OCI-LY1 (cell line): ENCODE data around the gene DNAJC30.

Source experiments
- H2AFZ ChIP-seq: fragments of 200-600 bp; sonication (generic), shearing (Covaris generic); 2 replicates; pipeline ENCODE4 v1.6.0; 2014; ENCODE audit warnings: antibody characterized with exemption, mild to moderate bottlenecking, low read length
- H3F3A ChIP-seq: fragments of 200-600 bp; sonication (generic), shearing (Covaris generic); 2 replicates; pipeline ENCODE4 v1.6.0; 2014; ENCODE audit warnings: mild to moderate bottlenecking, antibody characterized with exemption, low read length, moderate library complexity; ENCODE audit not compliant: insufficient read depth
- H3K27ac ChIP-seq: fragments of 200-600 bp; sonication (generic); 2 replicates; pipeline ENCODE4 v1.5.1; 2014; ENCODE audit warnings: low read length, mixed run types, mild to moderate bottlenecking, low read depth; ENCODE audit not compliant: poor library complexity, severe bottlenecking
- H3K27me3 ChIP-seq: fragments of 200-600 bp; sonication (generic); 2 replicates; pipeline ENCODE4 v1.6.0; 2014; ENCODE audit warnings: antibody characterized with exemption, mild to moderate bottlenecking, low read length, moderate library complexity; ENCODE audit not compliant: insufficient read depth
- H3K36me3 ChIP-seq: fragments of 200-600 bp; sonication (generic); 2 replicates; pipeline ENCODE4 v1.6.1; 2014; ENCODE audit warnings: mild to moderate bottlenecking, antibody characterized with exemption, low read length, moderate library complexity, mixed read lengths; ENCODE audit not compliant: insufficient read depth
- H3K4me1 ChIP-seq: fragments of 200-600 bp; sonication (generic); 2 replicates; pipeline ENCODE4 v1.5.1; 2014; ENCODE audit warnings: mild to moderate bottlenecking, low read length, moderate library complexity; ENCODE audit not compliant: insufficient read depth, severe bottlenecking
- H3K4me2 ChIP-seq: fragments of 200-600 bp; sonication (generic), shearing (Covaris generic); 2 replicates; pipeline ENCODE4 v1.6.1; 2014; ENCODE audit warnings: low read length
- H3K4me3 ChIP-seq: fragments of 200-600 bp; sonication (generic); 2 replicates; pipeline ENCODE4 v1.5.1; 2014; ENCODE audit warnings: low read length, low read depth, mild to moderate bottlenecking, mixed read lengths; ENCODE audit not compliant: poor library complexity, severe bottlenecking
- H3K79me2 ChIP-seq: fragments of 200-600 bp; shearing (Covaris generic); 2 replicates; pipeline ENCODE4 v1.6.1; 2016; ENCODE audit warnings: mixed run types, low read length, mixed read lengths; ENCODE audit not compliant: insufficient read depth
- H3K9ac ChIP-seq: fragments of 200-600 bp; sonication (generic), shearing (Covaris generic); 2 replicates; pipeline ENCODE4 v1.6.1; 2014; ENCODE audit warnings: mild to moderate bottlenecking, low read length, mixed read lengths
- H3K9me2 ChIP-seq: fragments of 200-600 bp; sonication (generic), shearing (Covaris generic); 2 replicates; pipeline ENCODE4 v1.6.1; 2014; ENCODE audit warnings: low read depth, mild to moderate bottlenecking, low read length, mixed read lengths
- H3K9me3 ChIP-seq: fragments of 200-600 bp; shearing (Covaris generic); 2 replicates; pipeline ENCODE4 v1.6.1; 2014; ENCODE audit warnings: low read length, mixed read lengths
- H4K20me1 ChIP-seq: fragments of 200-600 bp; sonication (generic), shearing (Covaris generic); 2 replicates; pipeline ENCODE4 v1.6.0; 2016; ENCODE audit warnings: mild to moderate bottlenecking, low read length; ENCODE audit not compliant: insufficient read depth
- EZH2 ChIP-seq: fragments of 200-600 bp; sonication (generic), shearing (Covaris generic); IDR thresholded peaks from 2 replicates; pipeline ENCODE4 v1.8.0; 2017; ENCODE audit warnings: borderline replicate concordance, mixed run types, mild to moderate bottlenecking, antibody characterized with exemption, low read length, moderate library complexity, mixed read lengths
- TF ChIP-seq, protein P1 (sequence below): fragments of 200-600 bp; sonication (generic), shearing (Covaris generic); IDR thresholded peaks from 2 replicates; pipeline ENCODE4 v1.5.1; 2017; ENCODE audit warnings: mild to moderate bottlenecking, antibody characterized with exemption, low read length, moderate library complexity, mixed read lengths

DNAJC30 gene

DNA sequence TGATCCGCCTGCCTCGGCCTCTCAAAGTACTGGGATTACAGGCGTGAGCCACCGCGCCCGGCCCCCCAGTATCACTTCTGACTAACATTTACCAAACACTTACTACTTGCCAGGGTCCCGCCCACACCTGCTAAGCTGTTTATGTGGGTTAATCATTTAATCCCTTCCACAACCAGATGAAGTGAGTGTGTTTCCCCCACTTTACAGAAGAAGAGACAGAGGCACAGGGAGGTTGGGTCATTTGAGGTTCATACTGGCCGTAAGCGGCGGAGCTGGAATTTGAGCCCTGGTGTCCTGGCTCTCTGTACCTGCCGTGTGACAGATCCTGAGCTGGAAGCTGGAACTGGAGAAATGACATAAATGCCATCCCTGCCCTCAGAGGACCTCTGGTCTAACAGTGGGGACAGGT, 30.7 kb downstream of the DNAJC30 start:
- Histone ChIP-seq H3K36me3 (no peaks in the 10 kb centered on the region; the same call in 1 of the 2 replicates), H3K27ac (no peak overlapping the region), H3K4me3 (no peak overlapping the region), H3K4me1 (peaks cover 5% of the 10 kb centered on the region), H3K4me2 (no peak overlapping the region), H3K79me2 (no peaks in the 10 kb centered on the region), H3K9me2 (no peaks in the 10 kb centered on the region), H3K9me3 (no peaks in the 10 kb centered on the region), H3K9ac (no peak overlapping the region), H3F3A (no peaks in the 10 kb centered on the region), H2AFZ (no peak overlapping the region), H3K27me3 (peaks cover 6% of the 10 kb centered on the region), H4K20me1 (no peaks in the 10 kb centered on the region)
- TF ChIP-seq EZH2, result no peak
- TF ChIP-seq, protein P1, sequence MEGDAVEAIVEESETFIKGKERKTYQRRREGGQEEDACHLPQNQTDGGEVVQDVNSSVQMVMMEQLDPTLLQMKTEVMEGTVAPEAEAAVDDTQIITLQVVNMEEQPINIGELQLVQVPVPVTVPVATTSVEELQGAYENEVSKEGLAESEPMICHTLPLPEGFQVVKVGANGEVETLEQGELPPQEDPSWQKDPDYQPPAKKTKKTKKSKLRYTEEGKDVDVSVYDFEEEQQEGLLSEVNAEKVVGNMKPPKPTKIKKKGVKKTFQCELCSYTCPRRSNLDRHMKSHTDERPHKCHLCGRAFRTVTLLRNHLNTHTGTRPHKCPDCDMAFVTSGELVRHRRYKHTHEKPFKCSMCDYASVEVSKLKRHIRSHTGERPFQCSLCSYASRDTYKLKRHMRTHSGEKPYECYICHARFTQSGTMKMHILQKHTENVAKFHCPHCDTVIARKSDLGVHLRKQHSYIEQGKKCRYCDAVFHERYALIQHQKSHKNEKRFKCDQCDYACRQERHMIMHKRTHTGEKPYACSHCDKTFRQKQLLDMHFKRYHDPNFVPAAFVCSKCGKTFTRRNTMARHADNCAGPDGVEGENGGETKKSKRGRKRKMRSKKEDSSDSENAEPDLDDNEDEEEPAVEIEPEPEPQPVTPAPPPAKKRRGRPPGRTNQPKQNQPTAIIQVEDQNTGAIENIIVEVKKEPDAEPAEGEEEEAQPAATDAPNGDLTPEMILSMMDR, result no peak

DNA sequence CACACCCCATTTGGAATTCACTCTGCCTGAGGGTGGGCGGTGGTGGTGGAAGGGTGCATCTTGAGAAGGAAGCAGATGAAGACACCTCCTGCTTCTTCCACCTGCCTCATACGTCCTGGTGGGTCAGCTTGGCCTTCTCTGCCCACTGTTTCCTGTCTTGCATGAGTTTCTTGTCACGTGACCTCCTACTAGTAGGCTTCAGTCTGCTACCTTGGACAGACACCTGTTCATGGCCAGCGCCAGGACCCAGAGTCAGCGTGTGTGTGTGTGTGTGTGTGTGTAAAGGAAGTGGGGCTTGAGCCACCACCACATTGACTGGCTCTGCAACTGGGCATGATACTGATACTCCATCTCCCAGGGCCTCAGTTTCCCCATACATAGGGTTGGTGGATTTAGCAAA, 32.7 kb downstream of the DNAJC30 start:
- TF ChIP-seq, protein P1, result no peak
- no peak for TF ChIP-seq EZH2
- Histone ChIP-seq H3K27me3 (peaks cover 4% of the 10 kb centered on the region), H4K20me1 (no peaks in the 10 kb centered on the region)

DNA sequence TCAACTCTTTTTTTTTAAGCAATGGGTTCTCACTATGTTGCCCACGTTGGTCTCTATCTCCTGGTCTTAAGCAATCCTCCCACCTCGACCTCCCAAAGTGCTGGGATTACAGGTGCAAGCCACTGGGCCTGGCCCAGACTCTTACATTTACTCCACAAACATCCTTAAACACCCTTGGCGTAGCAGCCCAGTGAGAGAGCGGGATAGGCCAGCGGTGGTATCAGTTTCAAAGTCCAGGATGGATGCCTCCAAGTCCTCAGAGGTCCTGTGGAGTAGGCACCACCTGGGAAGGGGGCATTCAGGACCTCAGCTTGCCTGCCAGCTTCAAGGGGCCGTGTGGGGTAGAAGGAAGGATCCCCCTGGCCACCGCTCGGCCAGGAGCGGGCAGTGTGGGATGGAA, 33.7 kb downstream of the DNAJC30 start:
- Histone ChIP-seq H4K20me1 (no peaks in the 10 kb centered on the region), H3K4me3 (no peak overlapping the region), H3K27ac (no peak overlapping the region), H3K4me2 (no peak overlapping the region), H3K79me2 (no peaks in the 10 kb centered on the region), H3K36me3 (no peaks in the 10 kb centered on the region), H3K9ac (no peak overlapping the region), H3K4me1 (peaks cover 5% of the 10 kb centered on the region), H3K9me2 (no peaks in the 10 kb centered on the region), H3K9me3 (no peaks in the 10 kb centered on the region), H2AFZ (no peak overlapping the region), H3K27me3 (no peaks in the 10 kb centered on the region; the same call in 1 of the 2 replicates), H3F3A (no peaks in the 10 kb centered on the region)
- no peak for TF ChIP-seq EZH2
- TF ChIP-seq, protein P1, result no peak

More for the DNA sequence above, 32.7 kb downstream of the DNAJC30 start:
- no peaks in the 10 kb centered on the region; the same call in 1 of the 2 replicates for H3K36me3 ChIP-seq
- no peak overlapping the region for H3K27ac ChIP-seq
- H3F3A ChIP-seq, result no peaks in the 10 kb centered on the region
- no peaks in the 10 kb centered on the region for H3K9me3 ChIP-seq
- H3K9me2 ChIP-seq, result no peaks in the 10 kb centered on the region
- peaks cover 5% of the 10 kb centered on the region for H3K4me1 ChIP-seq
- H3K4me3 ChIP-seq, result no peak overlapping the region
- H2AFZ ChIP-seq, result no peak overlapping the region
- no peaks in the 10 kb centered on the region for H3K79me2 ChIP-seq
- H3K9ac ChIP-seq, result no peak overlapping the region
- H3K4me2 ChIP-seq, result no peak overlapping the region
